Measurements from ENCODE around the gene AP2A1.

The AP2A1 gene

GRCh38 chr19:49829721-49830120 is 62.9 kb downstream of the AP2A1 start:
- no peak overlapping the region for H3K4me3 Mint-ChIP-seq
- no peaks in the 10 kb centered on the region for H3K27me3 Mint-ChIP-seq
- no peaks in the 10 kb centered on the region for H3K4me1 Mint-ChIP-seq (ENCODE audit: low read depth)
- peaks cover 20% of the 10 kb centered on the region for H3K36me3 Mint-ChIP-seq (ENCODE audit: low read depth)
- no peak overlapping the region for H3K27ac Mint-ChIP-seq
- no peaks in the 10 kb centered on the region for H3K9me3 Mint-ChIP-seq

- Mint-ChIP-seq H3K27ac (no peak overlapping the region), H3K9me3 (no peaks in the 10 kb centered on the region), H3K27me3 (no peaks in the 10 kb centered on the region), H3K4me3 (no peak overlapping the region), H3K4me1 (ENCODE audit: low read depth) (no peaks in the 10 kb centered on the region), H3K36me3 (ENCODE audit: low read depth) (peaks cover 27% of the 10 kb centered on the region)
Observed at GRCh38 chr19:49830766-49831165, 64.0 kb downstream of the AP2A1 start.

- H3K27me3 Mint-ChIP-seq: no peaks in the 10 kb centered on the region
- no peaks in the 10 kb centered on the region for H3K4me1 Mint-ChIP-seq (ENCODE audit: low read depth)
- H3K27ac Mint-ChIP-seq: no peak overlapping the region
- H3K36me3 Mint-ChIP-seq (ENCODE audit: low read depth): peaks cover 27% of the 10 kb centered on the region
- H3K4me3 Mint-ChIP-seq: no peak overlapping the region
- no peaks in the 10 kb centered on the region for H3K9me3 Mint-ChIP-seq
Observed at GRCh38 chr19:49831592-49831991, 64.8 kb downstream of the AP2A1 start.

- no peaks in the 10 kb centered on the region for H3K4me1 Mint-ChIP-seq (ENCODE audit: low read depth)
- no peaks in the 10 kb centered on the region for H3K27me3 Mint-ChIP-seq
- H3K4me3 Mint-ChIP-seq: no peak overlapping the region
- H3K36me3 Mint-ChIP-seq (ENCODE audit: low read depth): peaks cover 28% of the 10 kb centered on the region
- H3K27ac Mint-ChIP-seq: no peak overlapping the region
- no peaks in the 10 kb centered on the region for H3K9me3 Mint-ChIP-seq
Observed at GRCh38 chr19:49832556-49832955, 65.8 kb downstream of the AP2A1 start.

- Mint-ChIP-seq H3K4me1 (ENCODE audit: low read depth) (no peaks in the 10 kb centered on the region), H3K27me3 (no peaks in the 10 kb centered on the region), H3K36me3 (ENCODE audit: low read depth) (peaks cover 33% of the 10 kb centered on the region), H3K4me3 (no peak overlapping the region), H3K27ac (no peak overlapping the region), H3K9me3 (no peaks in the 10 kb centered on the region)
Observed at GRCh38 chr19:49833599-49833998, 66.8 kb downstream of the AP2A1 start.

- Mint-ChIP-seq H3K27me3 (no peaks in the 10 kb centered on the region), H3K9me3 (no peaks in the 10 kb centered on the region), H3K27ac (no peak overlapping the region), H3K4me1 (ENCODE audit: low read depth) (no peaks in the 10 kb centered on the region), H3K36me3 (ENCODE audit: low read depth) (peaks cover 40% of the 10 kb centered on the region), H3K4me3 (no peak overlapping the region)
Observed at GRCh38 chr19:49835562-49835961, 68.8 kb downstream of the AP2A1 start.

GRCh38 chr19:49836176-49837008 is 69.6 kb downstream of the AP2A1 start:
- peaks cover 40% of the 10 kb centered on the region for H3K36me3 Mint-ChIP-seq (ENCODE audit: low read depth)
- no peaks in the 10 kb centered on the region for H3K4me1 Mint-ChIP-seq (ENCODE audit: low read depth)
- H3K27ac Mint-ChIP-seq: no peak overlapping the region
- H3K4me3 Mint-ChIP-seq: no peak overlapping the region
- no peaks in the 10 kb centered on the region for H3K27me3 Mint-ChIP-seq
- H3K9me3 Mint-ChIP-seq: no peaks in the 10 kb centered on the region

- Mint-ChIP-seq H3K27me3 (no peaks in the 10 kb centered on the region), H3K9me3 (no peaks in the 10 kb centered on the region), H3K4me1 (ENCODE audit: low read depth) (no peaks in the 10 kb centered on the region), H3K36me3 (ENCODE audit: low read depth) (peaks cover 40% of the 10 kb centered on the region), H3K27ac (no peak overlapping the region), H3K4me3 (no peak overlapping the region)
Observed at GRCh38 chr19:49837009-49837310, 70.2 kb downstream of the AP2A1 start.

GRCh38 chr19:49837425-49837824 is 70.6 kb downstream of the AP2A1 start:
- Mint-ChIP-seq H3K9me3 (no peaks in the 10 kb centered on the region), H3K36me3 (ENCODE audit: low read depth) (peaks cover 36% of the 10 kb centered on the region), H3K4me1 (ENCODE audit: low read depth) (no peaks in the 10 kb centered on the region), H3K27ac (no peak overlapping the region), H3K4me3 (no peak overlapping the region), H3K27me3 (no peaks in the 10 kb centered on the region)

GRCh38 chr19:49838885-49839588 is 72.2 kb downstream of the AP2A1 start:
- Mint-ChIP-seq H3K9me3 (no peaks in the 10 kb centered on the region), H3K4me1 (ENCODE audit: low read depth) (no peaks in the 10 kb centered on the region), H3K4me3 (no peak overlapping the region), H3K27me3 (no peaks in the 10 kb centered on the region), H3K27ac (no peak overlapping the region), H3K36me3 (ENCODE audit: low read depth) (peaks cover 31% of the 10 kb centered on the region)

GRCh38 chr19:49839713-49840112 is 72.9 kb downstream of the AP2A1 start:
- Mint-ChIP-seq H3K36me3 (ENCODE audit: low read depth) (peaks cover 28% of the 10 kb centered on the region), H3K27me3 (no peaks in the 10 kb centered on the region), H3K4me1 (ENCODE audit: low read depth) (no peaks in the 10 kb centered on the region), H3K9me3 (no peaks in the 10 kb centered on the region), H3K4me3 (no peak overlapping the region), H3K27ac (no peak overlapping the region)

- H3K36me3 Mint-ChIP-seq (ENCODE audit: low read depth): peaks cover 22% of the 10 kb centered on the region
- H3K4me3 Mint-ChIP-seq: no peak overlapping the region
- no peak overlapping the region for H3K27ac Mint-ChIP-seq
- no peaks in the 10 kb centered on the region for H3K9me3 Mint-ChIP-seq
- H3K27me3 Mint-ChIP-seq: no peaks in the 10 kb centered on the region
- no peaks in the 10 kb centered on the region for H3K4me1 Mint-ChIP-seq (ENCODE audit: low read depth)
Observed at GRCh38 chr19:49840321-49840720, 73.5 kb downstream of the AP2A1 start.

GRCh38 chr19:49840736-49841249 is 74.0 kb downstream of the AP2A1 start:
- no peaks in the 10 kb centered on the region for H3K9me3 Mint-ChIP-seq
- no peaks in the 10 kb centered on the region for H3K4me1 Mint-ChIP-seq (ENCODE audit: low read depth)
- no peak overlapping the region for H3K4me3 Mint-ChIP-seq
- H3K27me3 Mint-ChIP-seq: no peaks in the 10 kb centered on the region
- peaks cover 21% of the 10 kb centered on the region for H3K36me3 Mint-ChIP-seq (ENCODE audit: low read depth)
- no peak overlapping the region for H3K27ac Mint-ChIP-seq

GRCh38 chr19:49843265-49843664 is 76.5 kb downstream of the AP2A1 start:
- Mint-ChIP-seq H3K4me1 (ENCODE audit: low read depth) (peaks cover 9% of the 10 kb centered on the region), H3K27ac (no peak overlapping the region), H3K36me3 (ENCODE audit: low read depth) (peaks cover 10% of the 10 kb centered on the region), H3K4me3 (no peak overlapping the region), H3K9me3 (no peaks in the 10 kb centered on the region), H3K27me3 (no peaks in the 10 kb centered on the region)

GRCh38 chr19:49844138-49845095 is 77.6 kb downstream of the AP2A1 start:
- no peaks in the 10 kb centered on the region for H3K9me3 Mint-ChIP-seq
- H3K36me3 Mint-ChIP-seq (ENCODE audit: low read depth): no peaks in the 10 kb centered on the region
- H3K27me3 Mint-ChIP-seq: no peaks in the 10 kb centered on the region
- no peak overlapping the region for H3K27ac Mint-ChIP-seq
- no peak overlapping the region for H3K4me3 Mint-ChIP-seq
- peaks cover 20% of the 10 kb centered on the region for H3K4me1 Mint-ChIP-seq (ENCODE audit: low read depth)
